Stimulated activated naive CD8-positive, alpha-beta T cell treated with anti-CD3 and anti-CD28 coated beads, Interleukin-15, amount 100 ng/mL, for 72 hours (primary cell): Measurements from ENCODE around the gene NHS.
A peak's percentile ranks its signal among the peaks of the same experiment; 100 is the strongest.

Experiments
- ATAC-seq: fragments of 150-1000 bp; cut with Tn5 transposase; 2 replicates; pipeline ENCODE4 v1.10.0; 2021; ENCODE audit warnings: mild to moderate bottlenecking, moderate library complexity
- DNase-seq, 2 donors: peaks; one replicate each; pipeline ENCODE4 v3.0.0; 2021 to 2022
- H3K27ac Mint-ChIP-seq, 2 donors: one replicate each; pipeline ENCODE4 v1.8.0; 2022; ENCODE audit warnings: mild to moderate bottlenecking in 2 of 2, mixed read lengths in 2 of 2, moderate library complexity in 2 of 2
- H3K27me3 Mint-ChIP-seq: one replicate; pipeline ENCODE4 v1.8.0; 2022; ENCODE audit warnings: mixed read lengths
- H3K4me1 Mint-ChIP-seq: one replicate; pipeline ENCODE4 v1.8.0; 2022; ENCODE audit warnings: mild to moderate bottlenecking, mixed read lengths
- H3K4me3 Mint-ChIP-seq, 2 donors: one replicate each; pipeline ENCODE4 v1.8.0; 2022; ENCODE audit warnings: mild to moderate bottlenecking in 2 of 2, mixed read lengths in 2 of 2, moderate library complexity in 1 of 2
- H3K9me3 Mint-ChIP-seq, 2 donors: one replicate each; pipeline ENCODE4 v1.8.0; 2022; ENCODE audit warnings: mixed read lengths in 2 of 2

NHS gene

GRCh38 chrX:17743913-17744312, 368.9 kb downstream of the NHS start:
- Mint-ChIP-seq H3K4me3 (no peak overlapping the region), H3K9me3 (no peaks in the 10 kb centered on the region), H3K4me1 (peaks cover 27% of the 10 kb centered on the region), H3K27ac (no peak overlapping the region), H3K27me3 (no peaks in the 10 kb centered on the region)
- ATAC-seq = no peak
- DNase-seq = no peak

GRCh38 chrX:17744896-17745523, 370.0 kb downstream of the NHS start:
- H3K9me3 Mint-ChIP-seq = no peaks in the 10 kb centered on the region
- H3K4me3 Mint-ChIP-seq = no peak overlapping the region
- H3K4me1 Mint-ChIP-seq = peaks cover 20% of the 10 kb centered on the region
- no peaks in the 10 kb centered on the region for H3K27me3 Mint-ChIP-seq
- no peak for DNase-seq
- no peak overlapping the region for H3K27ac Mint-ChIP-seq
- no peak for ATAC-seq

- ATAC-seq = no peak
- Mint-ChIP-seq H3K27me3 (no peaks in the 10 kb centered on the region), H3K27ac (no peak overlapping the region), H3K4me1 (peaks cover 6% of the 10 kb centered on the region), H3K9me3 (no peaks in the 10 kb centered on the region), H3K4me3 (no peak overlapping the region)
- no peak for DNase-seq
Measured at GRCh38 chrX:17747692-17748091, 372.7 kb downstream of the NHS start.

GRCh38 chrX:17748684-17749083, 373.7 kb downstream of the NHS start:
- DNase-seq (no peak), ATAC-seq (no peak)
- Mint-ChIP-seq H3K27ac (no peak overlapping the region), H3K4me3 (no peak overlapping the region), H3K9me3 (no peaks in the 10 kb centered on the region), H3K4me1 (no peaks in the 10 kb centered on the region), H3K27me3 (no peaks in the 10 kb centered on the region)

GRCh38 chrX:17750436-17750835, 375.4 kb downstream of the NHS start:
- no peak overlapping the region for H3K27ac Mint-ChIP-seq
- no peak overlapping the region for H3K4me3 Mint-ChIP-seq
- ATAC-seq (no peak), DNase-seq (no peak)
- no peaks in the 10 kb centered on the region for H3K9me3 Mint-ChIP-seq
- H3K27me3 Mint-ChIP-seq = no peaks in the 10 kb centered on the region
- no peaks in the 10 kb centered on the region for H3K4me1 Mint-ChIP-seq

- no peaks in the 10 kb centered on the region for H3K9me3 Mint-ChIP-seq
- no peaks in the 10 kb centered on the region for H3K27me3 Mint-ChIP-seq
- ATAC-seq (no peak), DNase-seq (no peak)
- no peak overlapping the region for H3K27ac Mint-ChIP-seq
- peaks cover 8% of the 10 kb centered on the region for H3K4me1 Mint-ChIP-seq
- H3K4me3 Mint-ChIP-seq = no peak overlapping the region
Measured at GRCh38 chrX:17758382-17758781, 383.4 kb downstream of the NHS start.

- Mint-ChIP-seq H3K4me1 (peaks cover 8% of the 10 kb centered on the region), H3K27me3 (no peaks in the 10 kb centered on the region), H3K9me3 (no peaks in the 10 kb centered on the region), H3K27ac (peak overlapping the region in 1 of 2 donors; percentile 46), H3K4me3 (no peak overlapping the region)
- ATAC-seq (no peak), DNase-seq (no peak)
Measured at GRCh38 chrX:17759990-17760389, 385.0 kb downstream of the NHS start.

- H3K9me3 Mint-ChIP-seq = no peaks in the 10 kb centered on the region
- DNase-seq (no peak), ATAC-seq (peak; percentile 52)
- no peak overlapping the region for H3K27ac Mint-ChIP-seq
- no peaks in the 10 kb centered on the region for H3K27me3 Mint-ChIP-seq
- H3K4me1 Mint-ChIP-seq = no peaks in the 10 kb centered on the region
- no peak overlapping the region for H3K4me3 Mint-ChIP-seq
Measured at GRCh38 chrX:17767734-17768133, 392.7 kb downstream of the NHS start.

- H3K27ac Mint-ChIP-seq = no peak overlapping the region
- H3K27me3 Mint-ChIP-seq = no peaks in the 10 kb centered on the region
- no peaks in the 10 kb centered on the region for H3K4me1 Mint-ChIP-seq
- DNase-seq = no peak
- no peak for ATAC-seq
- no peak overlapping the region for H3K4me3 Mint-ChIP-seq
- H3K9me3 Mint-ChIP-seq = no peaks in the 10 kb centered on the region
Measured at GRCh38 chrX:17768997-17769396, 394.0 kb downstream of the NHS start.

- ATAC-seq (peak; percentile 27), DNase-seq (no peak)
Measured at GRCh38 chrX:17769701-17770269, 394.8 kb downstream of the NHS start.

GRCh38 chrX:17773221-17773876, 398.3 kb downstream of the NHS start:
- ATAC-seq (peak; percentile 49), DNase-seq (no peak)
- Mint-ChIP-seq H3K4me1 (no peaks in the 10 kb centered on the region), H3K4me3 (no peak overlapping the region), H3K27me3 (no peaks in the 10 kb centered on the region), H3K27ac (no peak overlapping the region), H3K9me3 (no peaks in the 10 kb centered on the region)

More at GRCh38 chrX:17769701-17770269, 394.8 kb downstream of the NHS start:
- Mint-ChIP-seq H3K4me3 (no peak overlapping the region), H3K9me3 (no peaks in the 10 kb centered on the region), H3K27ac (no peak overlapping the region), H3K27me3 (no peaks in the 10 kb centered on the region), H3K4me1 (no peaks in the 10 kb centered on the region)

- no peak overlapping the region for H3K27ac Mint-ChIP-seq
- DNase-seq (no peak), ATAC-seq (no peak)
- no peaks in the 10 kb centered on the region for H3K27me3 Mint-ChIP-seq
- H3K4me1 Mint-ChIP-seq = peaks cover 5% of the 10 kb centered on the region
- H3K9me3 Mint-ChIP-seq = no peaks in the 10 kb centered on the region
- no peak overlapping the region for H3K4me3 Mint-ChIP-seq
Measured at GRCh38 chrX:17774053-17774452, 399.1 kb downstream of the NHS start.

- H3K27ac Mint-ChIP-seq = no peak overlapping the region
- no peaks in the 10 kb centered on the region for H3K27me3 Mint-ChIP-seq
- DNase-seq (no peak), ATAC-seq (no peak)
- peaks cover 14% of the 10 kb centered on the region for H3K4me1 Mint-ChIP-seq
- no peak overlapping the region for H3K4me3 Mint-ChIP-seq
- no peaks in the 10 kb centered on the region for H3K9me3 Mint-ChIP-seq
Measured at GRCh38 chrX:17778997-17779396, 404.0 kb downstream of the NHS start.

- no peak for ATAC-seq
- H3K27me3 Mint-ChIP-seq = no peaks in the 10 kb centered on the region
- no peak overlapping the region for H3K27ac Mint-ChIP-seq
- no peaks in the 10 kb centered on the region for H3K9me3 Mint-ChIP-seq
- H3K4me1 Mint-ChIP-seq = peaks cover 14% of the 10 kb centered on the region
- H3K4me3 Mint-ChIP-seq = no peak overlapping the region
- no peak for DNase-seq
Measured at GRCh38 chrX:17779434-17779833, 404.4 kb downstream of the NHS start.
